Mesenchymal stem cell (in vitro differentiated cells and primary cell): ENCODE data around the gene VN1R5. TPM values are rescaled to one million over a fixed set of nuclear protein-coding genes. Genes with fewer than 3 reads are reported as not detected.

Experiments
- DNase-seq: peaks from one replicate; pipeline ENCODE4 v3.0.0-alpha.2; 2013
- H2AFZ ChIP-seq: one replicate; pipeline ENCODE4 v1.6.1; 2013; ENCODE audit warnings: low read depth, mild to moderate bottlenecking, control low read depth, inconsistent platforms, low read length, moderate library complexity
- H2AK5ac ChIP-seq: 2 replicates; pipeline ENCODE4 v1.6.1; 2013; ENCODE audit warnings: low read length, moderate library complexity, mild to moderate bottlenecking, inconsistent platforms; ENCODE audit not compliant: severe bottlenecking
- H2BK120ac ChIP-seq: one replicate; pipeline ENCODE4 v1.6.1; 2013; ENCODE audit warnings: low read depth, mild to moderate bottlenecking, inconsistent platforms, low read length, moderate library complexity
- H2BK12ac ChIP-seq, 2 experiments: one replicate each; pipeline ENCODE4 v1.6.1; 2013; ENCODE audit warnings: inconsistent platforms in 2 of 2, low read length in 2 of 2, mild to moderate bottlenecking in 2 of 2, moderate library complexity in 2 of 2, control low read depth in 1 of 2
- H2BK15ac ChIP-seq: one replicate; pipeline ENCODE4 v1.6.1; 2013; ENCODE audit warnings: mild to moderate bottlenecking, low read depth, inconsistent platforms; ENCODE audit not compliant: poor library complexity, severe bottlenecking
- H2BK5ac ChIP-seq: 2 replicates; pipeline ENCODE4 v1.6.1; 2013; ENCODE audit warnings: low read depth, mild to moderate bottlenecking, low read length, control low read depth, inconsistent platforms; ENCODE audit not compliant: poor library complexity, severe bottlenecking
- H3K14ac ChIP-seq, 2 experiments: one replicate each; pipeline ENCODE4 v1.6.1; 2013; ENCODE audit warnings: inconsistent platforms in 2 of 2, low read length in 2 of 2, control low read depth in 1 of 2, mild to moderate bottlenecking in 1 of 2, moderate library complexity in 1 of 2
- H3K18ac ChIP-seq, 2 experiments: one replicate each; pipeline ENCODE4 v1.6.1; 2013; ENCODE audit warnings: inconsistent platforms in 2 of 2, low read length in 2 of 2, control low read depth in 1 of 2, low read depth in 1 of 2, mild to moderate bottlenecking in 1 of 2
- H3K23ac ChIP-seq, 2 experiments: one replicate each; pipeline ENCODE4 v1.6.1; 2013; ENCODE audit warnings: inconsistent platforms in 2 of 2, low read length in 2 of 2, mild to moderate bottlenecking in 2 of 2, moderate library complexity in 2 of 2, control low read depth in 1 of 2
- H3K27ac ChIP-seq: 2 replicates; pipeline ENCODE4 v1.5.1; 2013; ENCODE audit warnings: mild to moderate bottlenecking, moderate library complexity, low read length, control low read depth, inconsistent platforms; ENCODE audit not compliant: poor library complexity, severe bottlenecking
- H3K27me3 ChIP-seq, 2 experiments: 2 replicates each; pipeline versions ENCODE4 v1.6.1 to v1.7.0; 2013; ENCODE audit warnings: low read length in 2 of 2, mild to moderate bottlenecking in 2 of 2, moderate library complexity in 2 of 2, control low read depth in 1 of 2, inconsistent platforms in 1 of 2; ENCODE audit not compliant: control insufficient read depth in 1 of 2, insufficient read depth in 1 of 2
- H3K36me3 ChIP-seq, 2 experiments: 2 replicates each; pipeline versions ENCODE4 v1.6.1 to v1.7.0; 2013; ENCODE audit warnings: low read length in 2 of 2, control low read depth in 1 of 2, inconsistent platforms in 1 of 2, low read depth in 1 of 2, mild to moderate bottlenecking in 1 of 2; ENCODE audit not compliant: insufficient read depth in 2 of 2, control insufficient read depth in 1 of 2
- H3K4ac ChIP-seq, 2 experiments: one replicate each; pipeline ENCODE4 v1.6.1; 2013; ENCODE audit warnings: inconsistent platforms in 2 of 2, low read length in 2 of 2, mild to moderate bottlenecking in 2 of 2, moderate library complexity in 2 of 2, control low read depth in 1 of 2, low read depth in 1 of 2
- H3K4me1 ChIP-seq: 2 replicates; pipeline ENCODE4 v1.6.1; 2013; ENCODE audit warnings: low read depth, low read length, control low read depth; ENCODE audit not compliant: control insufficient read depth, insufficient read depth
- H3K4me2 ChIP-seq: 2 replicates; pipeline ENCODE4 v1.6.1; 2013; ENCODE audit warnings: low read length, mild to moderate bottlenecking, inconsistent platforms; ENCODE audit not compliant: poor library complexity, severe bottlenecking
- H3K4me3 ChIP-seq, 2 experiments: 2 replicates each; pipeline versions ENCODE4 v1.5.1 to v1.7.0; 2013; ENCODE audit warnings: low read length in 2 of 2, mild to moderate bottlenecking in 2 of 2, control low read depth in 1 of 2, low read depth in 1 of 2; ENCODE audit not compliant: insufficient read depth in 1 of 2
- H3K79me1 ChIP-seq: replicated peaks from 2 replicates; pipeline ENCODE4 v1.6.1; 2013; ENCODE audit warnings: mild to moderate bottlenecking, control low read depth, low read length, inconsistent platforms; ENCODE audit not compliant: poor library complexity, severe bottlenecking
- H3K9ac ChIP-seq: 2 replicates; pipeline ENCODE4 v1.7.0; 2013; ENCODE audit warnings: mild to moderate bottlenecking, low read length, moderate library complexity
- H3K9me3 ChIP-seq: 2 replicates; pipeline ENCODE4 v1.7.0; 2013; ENCODE audit warnings: mild to moderate bottlenecking, low read length; ENCODE audit not compliant: control insufficient read depth
- H4K8ac ChIP-seq: one replicate; pipeline ENCODE4 v1.6.1; 2013; ENCODE audit warnings: inconsistent platforms, mild to moderate bottlenecking, low read length, moderate library complexity
- H4K91ac ChIP-seq: one replicate; pipeline ENCODE4 v1.6.1; 2013; ENCODE audit warnings: mild to moderate bottlenecking, low read length, inconsistent platforms
- WGBS: methylation state at CpG from one replicate; pipeline ENCODE4 v1.1.7; 2013; ENCODE audit warnings: mixed read lengths; 5-methylcytosine and 5-hydroxymethylcytosine counted together
- small RNA-seq: library from polyadenylated mRNA; stranded (forward); fragments of <200 nt; extraction: miRNeasy Mini kit (QIAGEN cat#:217004); gene quantifications from one replicate; pipeline ENCODE3, GENCODE V24; 2013; ENCODE audit warnings: low read depth

VN1R5 gene

DNA sequence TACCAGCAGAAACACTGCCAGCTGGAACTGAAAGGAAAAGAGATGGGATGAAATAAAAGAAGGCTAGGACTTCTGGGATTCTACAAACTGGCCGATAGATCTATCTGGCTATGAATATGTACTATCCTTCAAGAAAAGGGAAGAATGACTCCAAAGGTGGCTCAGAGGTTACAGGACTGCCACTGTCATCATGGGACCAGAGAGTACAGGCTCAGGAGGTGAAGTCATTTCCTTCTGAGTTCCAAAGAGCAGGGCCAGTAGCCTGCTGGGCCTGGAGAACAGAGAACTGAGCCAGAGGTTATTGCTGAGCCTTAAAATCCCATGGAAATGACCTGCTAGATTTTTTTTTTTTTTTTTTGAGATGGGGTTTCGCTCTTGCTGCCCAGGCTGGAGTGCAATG is 48.2 kb downstream of the VN1R5 start:
- H3K4me2 ChIP-seq, result no peak overlapping the region
- 98% methylated on average over 1 of the region's 2 CpGs for WGBS
- H3K4ac ChIP-seq, result no peak overlapping the region
- no peak for DNase-seq
- no peak overlapping the region for H4K8ac ChIP-seq
- H3K36me3 ChIP-seq, result peaks cover 70 to 81% of the 10 kb centered on the region in 2 experiments
- H2AFZ ChIP-seq, result no peak overlapping the region
- no peak overlapping the region for H2AK5ac ChIP-seq
- no peak overlapping the region for H3K4me3 ChIP-seq
- H3K23ac ChIP-seq, result no peak overlapping the region
- H2BK5ac ChIP-seq, result no peak overlapping the region
- no peak overlapping the region for H2BK12ac ChIP-seq
- no peak overlapping the region for H3K27ac ChIP-seq
- H3K9ac ChIP-seq, result no peak overlapping the region
- no peaks in the 10 kb centered on the region for H3K27me3 ChIP-seq
- H3K79me1 ChIP-seq, result peaks cover 14% of the 10 kb centered on the region
- no peaks in the 10 kb centered on the region for H3K9me3 ChIP-seq
- no peak overlapping the region for H2BK15ac ChIP-seq
- no peak overlapping the region for H3K18ac ChIP-seq
- no peaks in the 10 kb centered on the region for H3K4me1 ChIP-seq
- H4K91ac ChIP-seq, result no peak overlapping the region
- no peak overlapping the region for H2BK120ac ChIP-seq
- H3K14ac ChIP-seq, result no peak overlapping the region

Small RNA genes lying within 50 kb of the gene (small RNA-seq; reads per million reads assigned to genes)
- gene RF00019, result not detected
